ENCODE measurements around the gene ADIPOR1.

GRCh38 chr1:202972046-202972445, 13.9 kb upstream of the ADIPOR1 start:
- TF ChIP-seq POLR2A (IDR thresholded peaks at IDR 0.05; ENCODE audit: low read length) (no peak), GATA1 (IDR thresholded peaks at IDR 0.05; ENCODE audit: low read depth, low read length) (no peak)

Data from erythroblast (primary cell).